Mesendoderm (in vitro differentiated cells): ENCODE results near the gene MYO18B.

ENCODE experiments used
- DNase-seq: peaks from one replicate; pipeline ENCODE4 v3.0.0; 2013
- H2AK5ac ChIP-seq: 2 replicates; pipeline ENCODE4 v1.6.1; 2013; ENCODE audit warnings: low read length, inconsistent platforms
- H2BK120ac ChIP-seq: 2 replicates; pipeline ENCODE4 v1.6.1; 2013; ENCODE audit warnings: low read depth, mild to moderate bottlenecking, low read length, moderate library complexity, mixed read lengths
- H2BK15ac ChIP-seq: replicated peaks from 2 replicates; pipeline ENCODE4 v1.6.1; 2013; ENCODE audit warnings: low read depth, mild to moderate bottlenecking, moderate library complexity
- H2BK5ac ChIP-seq: 2 replicates; pipeline ENCODE4 v1.6.1; 2013; ENCODE audit warnings: low read length, inconsistent platforms
- H3K18ac ChIP-seq: 2 replicates; pipeline ENCODE4 v1.6.1; 2013; ENCODE audit warnings: mild to moderate bottlenecking, low read length, mixed read lengths
- H3K23ac ChIP-seq: one replicate; pipeline ENCODE4 v1.6.1; 2013; ENCODE audit warnings: low read length
- H3K27ac ChIP-seq: 2 replicates; pipeline ENCODE4 v1.5.1; 2013; ENCODE audit warnings: low read depth, mild to moderate bottlenecking, inconsistent platforms, low read length, moderate library complexity
- H3K27me3 ChIP-seq: 2 replicates; pipeline ENCODE4 v1.6.1; 2013; ENCODE audit warnings: low read length, control low read depth, mild to moderate bottlenecking, inconsistent platforms; ENCODE audit not compliant: insufficient read depth, poor library complexity
- H3K36me3 ChIP-seq: 2 replicates; pipeline ENCODE4 v1.6.1; 2013; ENCODE audit warnings: low read length, inconsistent platforms; ENCODE audit not compliant: control insufficient read depth, insufficient read depth
- H3K4ac ChIP-seq: one replicate; pipeline ENCODE4 v1.6.1; 2013; ENCODE audit warnings: low read depth, mild to moderate bottlenecking, low read length, moderate library complexity
- H3K4me1 ChIP-seq: 2 replicates; pipeline ENCODE4 v1.6.1; 2013; ENCODE audit warnings: low read depth, low read length, inconsistent platforms; ENCODE audit not compliant: control insufficient read depth
- H3K4me2 ChIP-seq: 2 replicates; pipeline ENCODE4 v1.6.1; 2013; ENCODE audit warnings: low read length
- H3K4me3 ChIP-seq: 2 replicates; pipeline ENCODE4 v1.5.1; 2013; ENCODE audit warnings: mild to moderate bottlenecking, low read length
- H3K56ac ChIP-seq: one replicate; pipeline ENCODE4 v1.6.1; 2013; ENCODE audit warnings: low read length
- H3K79me1 ChIP-seq: 2 replicates; pipeline ENCODE4 v1.6.1; 2013; ENCODE audit warnings: low read length, inconsistent platforms
- H3K79me2 ChIP-seq: 2 replicates; pipeline ENCODE4 v1.6.1; 2013; ENCODE audit warnings: mild to moderate bottlenecking, low read length; ENCODE audit not compliant: control insufficient read depth, insufficient read depth
- H3K9ac ChIP-seq: 2 replicates; pipeline ENCODE4 v1.6.1; 2013; ENCODE audit warnings: low read length, inconsistent platforms
- H4K5ac ChIP-seq: one replicate; pipeline ENCODE4 v1.6.1; 2013; ENCODE audit warnings: low read length
- H4K8ac ChIP-seq: one replicate; pipeline ENCODE4 v1.6.1; 2013; ENCODE audit warnings: low read depth, mild to moderate bottlenecking, control low read depth, low read length, moderate library complexity
- WGBS: extraction: QIAGEN DNeasy Blood & Tissue Kit; methylation state at CpG from one replicate; pipeline ENCODE4 v1.1.7; 2013; ENCODE audit warnings: low lambda C conversion rate, missing lambda C conversion rate; ENCODE audit not compliant: insufficient coverage; ENCODE audit errors: extremely low coverage; 5-methylcytosine and 5-hydroxymethylcytosine counted together

MYO18B gene

GRCh38 chr22:26053737-26054316, 311.8 kb downstream of the MYO18B start:
- Histone ChIP-seq H3K27me3 (no peaks in the 10 kb centered on the region), H3K4me3 (no peak overlapping the region), H3K79me1 (no peaks in the 10 kb centered on the region), H3K4me1 (no peaks in the 10 kb centered on the region), H3K27ac (no peak overlapping the region), H4K5ac (no peak overlapping the region), H2BK5ac (no peak overlapping the region), H3K56ac (no peak overlapping the region), H3K23ac (no peak overlapping the region), H2BK15ac (no peak overlapping the region), H3K4me2 (no peak overlapping the region), H3K36me3 (no peaks in the 10 kb centered on the region), H3K18ac (peak overlapping the region; percentile 87), H4K8ac (no peak overlapping the region), H3K9ac (no peak overlapping the region), H3K79me2 (no peaks in the 10 kb centered on the region), H2BK120ac (peak overlapping the region; percentile 28), H2AK5ac (no peak overlapping the region), H3K4ac (no peak overlapping the region)
- peak; percentile 13 for DNase-seq
- no CpG with 5 or more reads among the region's 4 CpGs for WGBS

GRCh38 chr22:26054841-26055605, 313.0 kb downstream of the MYO18B start:
- Histone ChIP-seq H3K4ac (no peak overlapping the region), H3K79me1 (no peaks in the 10 kb centered on the region), H2BK15ac (no peak overlapping the region), H3K23ac (no peak overlapping the region), H4K8ac (no peak overlapping the region), H3K27ac (no peak overlapping the region), H2BK5ac (no peak overlapping the region), H3K4me1 (no peaks in the 10 kb centered on the region), H3K79me2 (no peaks in the 10 kb centered on the region), H2BK120ac (peak overlapping the region; percentile 54), H3K4me3 (no peak overlapping the region), H4K5ac (no peak overlapping the region), H3K18ac (no peak overlapping the region), H3K27me3 (no peaks in the 10 kb centered on the region), H3K36me3 (no peaks in the 10 kb centered on the region), H2AK5ac (no peak overlapping the region), H3K9ac (no peak overlapping the region), H3K4me2 (no peak overlapping the region), H3K56ac (no peak overlapping the region)
- no CpG with 5 or more reads among the region's 6 CpGs for WGBS
- no peak for DNase-seq

GRCh38 chr22:26055693-26056092, 313.7 kb downstream of the MYO18B start:
- Histone ChIP-seq H3K4me3 (no peak overlapping the region), H3K27ac (no peak overlapping the region), H3K56ac (no peak overlapping the region), H3K9ac (no peak overlapping the region), H3K4ac (no peak overlapping the region), H3K79me1 (no peaks in the 10 kb centered on the region), H3K27me3 (no peaks in the 10 kb centered on the region), H2BK5ac (no peak overlapping the region), H3K79me2 (no peaks in the 10 kb centered on the region), H3K23ac (no peak overlapping the region), H2AK5ac (no peak overlapping the region), H3K4me2 (no peak overlapping the region), H4K5ac (no peak overlapping the region), H3K4me1 (no peaks in the 10 kb centered on the region), H3K18ac (no peak overlapping the region), H2BK120ac (no peak overlapping the region), H4K8ac (no peak overlapping the region), H3K36me3 (no peaks in the 10 kb centered on the region), H2BK15ac (no peak overlapping the region)
- no peak for DNase-seq
- no CpG with 5 or more reads among the region's 1 CpG for WGBS

- no peak overlapping the region for H3K56ac ChIP-seq
- H2BK120ac ChIP-seq = peak overlapping the region; percentile 88
- no peaks in the 10 kb centered on the region for H3K27me3 ChIP-seq
- no peaks in the 10 kb centered on the region for H3K4me1 ChIP-seq
- no peak overlapping the region for H4K5ac ChIP-seq
- no peak overlapping the region for H3K27ac ChIP-seq
- H2AK5ac ChIP-seq = no peak overlapping the region
- no peak overlapping the region for H3K4me2 ChIP-seq
- H2BK5ac ChIP-seq = no peak overlapping the region
- WGBS = no CpG with 5 or more reads among the region's 12 CpGs
- no peak overlapping the region for H3K18ac ChIP-seq
- no peaks in the 10 kb centered on the region for H3K36me3 ChIP-seq
- no peak for DNase-seq
- no peak overlapping the region for H4K8ac ChIP-seq
- no peaks in the 10 kb centered on the region for H3K79me2 ChIP-seq
- H3K4ac ChIP-seq = no peak overlapping the region
- H3K23ac ChIP-seq = no peak overlapping the region
- peak overlapping the region; percentile 46 for H2BK15ac ChIP-seq
- H3K9ac ChIP-seq = no peak overlapping the region
- no peak overlapping the region for H3K4me3 ChIP-seq
- no peaks in the 10 kb centered on the region for H3K79me1 ChIP-seq
Measured at GRCh38 chr22:26056455-26057200, 314.6 kb downstream of the MYO18B start.

GRCh38 chr22:26057731-26058130, 315.7 kb downstream of the MYO18B start:
- Histone ChIP-seq H3K18ac (no peak overlapping the region), H4K5ac (no peak overlapping the region), H2BK5ac (no peak overlapping the region), H3K23ac (no peak overlapping the region), H2BK15ac (no peak overlapping the region), H3K56ac (no peak overlapping the region), H3K4me1 (no peaks in the 10 kb centered on the region), H3K79me1 (no peaks in the 10 kb centered on the region), H3K79me2 (no peaks in the 10 kb centered on the region), H3K9ac (no peak overlapping the region), H3K4me3 (no peak overlapping the region), H3K36me3 (no peaks in the 10 kb centered on the region), H3K27ac (no peak overlapping the region), H3K4me2 (no peak overlapping the region), H4K8ac (no peak overlapping the region), H2BK120ac (no peak overlapping the region), H2AK5ac (no peak overlapping the region), H3K4ac (no peak overlapping the region), H3K27me3 (no peaks in the 10 kb centered on the region)
- DNase-seq = peak; percentile 11
